GM18870 (cell line): Measurements from ENCODE around the gene ADORA2B.
"Not testable (repeated sequence)": the region's sequence is repeated elsewhere in the genome, so short reads cannot be mapped to it uniquely, and the experiment has no call there.

Source experiments
- ATAC-seq: cut with Tn5 transposase; IDR thresholded peaks from one replicate; pipeline ENCODE4 v1.9.1; 2021; ENCODE audit warnings: moderate library complexity; ENCODE audit not compliant: unreplicated experiment

Gene ADORA2B

GRCh38 chr17:15921640-15922039 lies 23.3 kb upstream of the ADORA2B start:
- ATAC-seq: no peak

DNA sequence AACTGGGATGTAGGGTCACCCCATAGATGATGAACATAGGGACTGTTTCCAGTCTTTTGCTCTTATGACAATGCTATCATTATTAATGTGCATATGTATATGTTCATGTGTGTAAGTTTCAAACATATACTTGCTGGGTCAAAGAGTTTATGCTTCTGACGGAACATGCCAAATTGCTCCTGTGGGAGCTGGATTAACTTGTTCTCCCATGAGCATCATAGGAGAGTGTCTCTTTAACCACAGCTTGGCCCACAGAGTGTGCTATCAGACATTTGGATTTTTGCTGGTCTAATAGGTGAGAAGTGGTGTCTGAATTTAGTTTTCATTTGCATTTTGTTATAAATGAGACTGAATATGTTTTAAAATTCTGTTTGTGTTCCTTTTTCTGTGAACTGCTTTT lies 22.3 kb upstream of the ADORA2B start:
- no peak for ATAC-seq

- no peak for ATAC-seq
These were observed 18.7 kb upstream of the ADORA2B start for GRCh38 chr17:15926039-15926740.

GRCh38 chr17:15928286-15928785 lies 16.6 kb upstream of the ADORA2B start:
- ATAC-seq: no peak

DNA sequence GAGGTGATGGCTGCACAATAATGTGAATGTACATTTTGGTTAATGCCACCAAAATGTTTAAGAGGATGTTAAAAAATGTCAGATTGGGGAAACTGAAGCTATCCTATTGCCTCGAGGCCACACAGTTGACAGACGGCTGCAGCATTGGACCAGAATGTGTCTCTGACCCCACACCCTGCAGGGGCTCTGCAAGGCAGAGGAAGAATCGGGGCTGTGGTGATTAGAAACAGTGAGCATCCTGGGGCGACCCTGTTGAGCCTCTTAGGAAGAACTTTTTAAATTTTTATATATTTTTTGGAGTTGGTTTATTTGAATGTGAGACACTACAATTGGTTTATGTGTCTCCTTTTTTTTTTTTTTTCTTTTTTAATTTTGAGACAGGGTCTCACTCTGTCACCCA lies 15.0 kb upstream of the ADORA2B start:
- ATAC-seq: no peak

DNA sequence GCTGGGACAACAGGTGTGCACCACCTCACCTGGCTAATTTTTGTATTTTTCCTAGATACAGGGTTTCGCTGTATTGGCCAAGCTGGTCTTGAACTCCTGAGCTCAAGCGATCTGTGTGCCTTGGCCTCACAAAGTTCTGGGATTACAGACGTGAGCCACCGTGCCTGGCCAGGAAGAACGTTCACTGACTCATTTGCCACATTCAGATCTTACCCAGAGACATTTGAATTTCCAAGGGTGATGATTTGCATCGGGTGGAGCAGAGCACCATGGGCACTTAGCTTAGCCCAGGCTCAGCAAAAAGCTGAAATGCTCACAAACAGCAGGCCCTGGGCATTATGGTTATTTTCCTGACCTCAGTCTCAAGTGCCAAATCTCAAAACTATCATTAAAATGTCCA lies 14.5 kb upstream of the ADORA2B start:
- no peak for ATAC-seq

DNA sequence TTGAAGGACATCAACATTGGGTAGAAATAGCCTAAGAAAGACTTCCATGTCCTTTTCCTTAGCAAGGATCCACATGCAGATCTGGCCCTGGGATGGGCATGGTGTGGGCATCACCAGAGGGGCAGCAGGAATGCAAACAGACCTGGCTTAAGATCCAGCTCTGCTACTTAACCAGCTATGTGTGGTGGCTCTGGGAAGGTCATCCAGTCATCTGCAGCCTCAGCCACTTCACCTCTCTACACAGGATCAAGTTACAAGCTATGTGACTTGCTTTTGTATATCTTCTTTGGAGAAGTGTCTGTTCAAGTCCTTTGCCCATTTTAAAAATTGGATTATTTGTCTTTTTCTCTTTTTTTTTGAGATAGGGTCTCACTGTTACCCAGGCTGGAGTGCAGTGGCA lies 13.5 kb upstream of the ADORA2B start:
- no peak for ATAC-seq

DNA sequence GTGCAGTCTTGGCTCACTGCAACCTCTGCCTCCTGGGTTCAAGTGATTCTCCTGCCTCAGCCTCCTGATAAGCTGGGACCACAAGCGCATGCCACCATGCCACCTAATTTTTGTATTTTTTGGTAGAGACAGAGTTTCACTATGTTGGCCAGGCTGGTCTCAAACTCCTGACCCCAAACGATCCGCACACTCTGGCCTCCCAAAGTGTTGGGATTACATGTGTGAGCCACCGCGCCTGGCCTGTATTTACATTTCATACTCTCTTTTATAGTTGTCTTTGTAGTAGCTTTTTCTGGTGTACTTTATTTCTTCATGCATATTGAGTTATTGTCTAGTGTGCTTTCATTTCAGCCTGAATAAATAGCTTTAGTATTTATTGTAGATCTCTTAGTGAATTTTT lies 10.1 kb upstream of the ADORA2B start:
- ATAC-seq: no peak

DNA sequence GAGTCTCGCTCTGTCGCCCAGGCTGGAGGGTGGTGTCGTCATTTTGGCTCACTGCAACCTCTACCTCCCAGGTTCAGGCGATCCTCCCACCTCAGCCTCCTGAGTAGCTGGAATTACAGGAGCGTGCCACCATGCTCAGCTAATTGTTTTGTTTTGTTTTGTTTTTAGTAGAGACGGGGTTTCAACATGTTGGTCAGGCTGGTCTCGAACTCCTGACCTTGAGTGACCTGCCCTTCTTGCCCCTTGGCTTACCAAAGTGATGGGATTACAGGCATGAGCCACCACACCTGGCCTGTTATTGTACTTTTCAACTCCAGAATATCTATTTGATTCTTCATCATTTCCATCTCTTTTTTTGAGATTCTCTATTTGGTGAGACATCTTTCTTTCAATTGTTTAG lies 9.0 kb upstream of the ADORA2B start:
- no peak for ATAC-seq

DNA sequence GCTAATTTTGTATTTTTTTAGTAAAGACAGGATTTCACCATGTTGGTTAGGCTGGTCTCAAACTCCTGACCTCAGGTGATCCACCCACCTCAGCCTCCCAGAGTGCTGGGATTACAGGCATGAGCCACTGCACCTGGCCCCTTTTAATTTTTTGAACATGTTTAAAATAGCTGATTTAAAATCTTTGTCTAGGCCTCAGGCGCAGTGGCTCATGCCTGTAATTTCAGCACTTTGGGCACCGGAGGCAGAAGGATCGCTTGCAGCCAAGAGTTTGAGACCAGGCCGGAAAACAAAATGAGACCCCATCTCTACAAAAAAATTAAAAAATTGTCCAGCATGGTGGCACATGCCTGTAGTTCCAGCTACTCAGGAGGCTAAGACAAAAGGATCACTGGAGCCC lies 8.4 kb upstream of the ADORA2B start:
- not testable (repeated sequence) for ATAC-seq

DNA sequence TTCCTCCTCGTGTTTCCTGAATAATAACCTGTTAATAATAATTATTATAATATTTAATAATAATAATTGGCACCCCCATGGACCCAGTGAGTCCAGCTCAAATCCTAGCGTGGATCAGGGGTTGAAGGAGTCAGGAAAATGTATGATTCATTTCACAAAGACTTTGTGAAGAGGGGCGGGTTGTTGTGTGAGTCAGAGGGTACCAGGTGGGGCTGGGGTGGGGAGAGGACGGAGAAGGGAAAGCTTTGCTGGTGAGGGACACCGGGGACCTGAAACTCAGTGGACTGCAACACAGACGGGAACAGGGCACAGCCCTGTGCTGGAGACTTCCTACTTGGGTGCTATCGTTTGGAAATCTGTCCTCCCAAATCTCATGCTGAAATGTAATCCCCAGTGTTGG lies 3.1 kb upstream of the ADORA2B start:
- ATAC-seq: no peak

- no peak for ATAC-seq
These were observed 2.6 kb upstream of the ADORA2B start for GRCh38 chr17:15942207-15942833.

DNA sequence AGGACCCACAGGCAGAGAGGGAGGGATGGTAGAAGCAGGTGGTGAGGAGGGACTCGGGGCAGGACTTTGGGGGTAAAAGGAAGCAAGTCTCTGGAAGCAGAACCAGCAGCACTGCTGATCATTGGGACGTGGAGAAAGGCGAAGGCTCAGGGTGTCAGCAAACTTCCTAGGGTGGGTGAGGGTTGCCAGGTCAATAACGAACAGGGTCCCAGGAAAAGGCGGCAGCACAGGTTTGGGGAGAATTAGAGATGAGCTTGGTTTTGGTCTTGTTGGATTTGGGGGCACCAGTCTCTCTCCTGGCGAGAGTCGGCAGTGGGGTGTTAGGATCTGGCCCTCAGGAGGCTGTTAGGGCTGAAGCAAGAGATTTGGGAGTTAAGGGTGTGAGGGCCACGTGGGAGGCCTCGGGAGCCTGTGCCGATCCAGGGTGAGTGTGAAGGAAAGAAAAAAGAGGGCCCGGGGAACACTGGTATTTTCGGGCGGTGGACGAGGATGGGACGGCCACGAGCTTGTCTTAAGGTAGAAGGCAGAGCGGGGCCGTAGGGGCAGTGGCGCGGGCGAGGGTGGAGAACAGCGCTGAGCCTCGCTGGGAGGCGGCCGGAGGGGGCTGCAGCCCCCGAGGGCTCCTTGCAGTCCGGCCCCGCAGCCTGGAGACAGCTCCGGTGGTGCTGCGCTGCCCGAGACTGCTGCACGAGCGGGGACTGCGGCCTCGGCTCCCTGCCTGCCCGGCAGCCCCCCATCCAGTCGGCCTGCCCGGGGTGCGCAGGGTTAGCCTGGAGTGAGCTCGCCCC lies 765 bp upstream of the ADORA2B start:
- ATAC-seq: no peak

GRCh38 chr17:15945527-15946191 lies 729 bp downstream of the ADORA2B start:
- ATAC-seq: no peak

- ATAC-seq: no peak
These were observed 1.7 kb downstream of the ADORA2B start for GRCh38 chr17:15946611-15947120.

GRCh38 chr17:15947271-15947670 lies 2.3 kb downstream of the ADORA2B start:
- ATAC-seq: no peak

DNA sequence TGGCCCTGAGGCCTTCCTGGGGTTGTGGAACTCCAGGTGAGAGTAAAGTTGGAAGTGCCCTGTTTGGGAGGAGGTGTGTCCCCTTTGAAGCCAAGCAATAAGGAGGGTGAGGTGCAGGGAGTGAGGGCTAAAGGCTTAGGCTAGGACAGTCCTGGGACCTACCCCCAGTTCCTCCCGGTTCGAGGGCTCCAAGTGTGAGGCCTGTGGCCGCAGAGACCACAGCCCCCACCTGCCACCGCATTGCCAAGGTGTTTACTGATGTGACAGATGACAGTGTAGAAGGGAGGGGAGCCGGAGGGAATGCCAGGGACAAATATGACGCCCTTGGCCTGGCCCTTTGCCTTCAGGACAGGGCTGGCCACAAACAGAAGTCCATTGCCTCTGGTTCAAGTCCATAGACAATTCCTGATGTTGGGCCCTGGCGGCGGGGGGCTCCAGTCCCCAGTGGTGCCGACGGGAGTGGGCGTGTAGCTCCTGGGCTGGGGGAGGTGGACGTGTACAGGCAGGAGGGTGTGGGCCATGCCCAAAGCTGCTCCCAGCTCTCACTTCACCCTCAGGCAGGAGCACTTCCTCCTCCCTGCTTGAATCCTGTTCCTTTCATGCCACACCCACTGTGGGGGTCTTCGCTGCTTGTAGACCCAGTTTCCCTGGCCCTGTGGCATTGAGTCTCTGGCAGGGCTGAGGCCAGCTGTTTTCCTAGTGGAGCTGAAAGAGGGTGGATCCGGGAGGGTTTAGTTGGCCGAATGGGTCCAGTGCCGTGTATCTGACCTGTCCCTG lies 3.2 kb downstream of the ADORA2B start:
- ATAC-seq: no peak

GRCh38 chr17:15951368-15952047 lies 6.6 kb downstream of the ADORA2B start:
- no peak for ATAC-seq

GRCh38 chr17:15952048-15952532 lies 7.2 kb downstream of the ADORA2B start:
- ATAC-seq: no peak
